ENCODE measurements around the gene NLE1. TPM values are rescaled to one million over a fixed set of nuclear protein-coding genes. Genes with fewer than 3 reads are reported as not detected.

Gene NLE1
- total and polyA plus RNA-seq, 3 experiments from 2014 or later: 4.6 to 58.3 (median 54.0) TPM

DNA sequence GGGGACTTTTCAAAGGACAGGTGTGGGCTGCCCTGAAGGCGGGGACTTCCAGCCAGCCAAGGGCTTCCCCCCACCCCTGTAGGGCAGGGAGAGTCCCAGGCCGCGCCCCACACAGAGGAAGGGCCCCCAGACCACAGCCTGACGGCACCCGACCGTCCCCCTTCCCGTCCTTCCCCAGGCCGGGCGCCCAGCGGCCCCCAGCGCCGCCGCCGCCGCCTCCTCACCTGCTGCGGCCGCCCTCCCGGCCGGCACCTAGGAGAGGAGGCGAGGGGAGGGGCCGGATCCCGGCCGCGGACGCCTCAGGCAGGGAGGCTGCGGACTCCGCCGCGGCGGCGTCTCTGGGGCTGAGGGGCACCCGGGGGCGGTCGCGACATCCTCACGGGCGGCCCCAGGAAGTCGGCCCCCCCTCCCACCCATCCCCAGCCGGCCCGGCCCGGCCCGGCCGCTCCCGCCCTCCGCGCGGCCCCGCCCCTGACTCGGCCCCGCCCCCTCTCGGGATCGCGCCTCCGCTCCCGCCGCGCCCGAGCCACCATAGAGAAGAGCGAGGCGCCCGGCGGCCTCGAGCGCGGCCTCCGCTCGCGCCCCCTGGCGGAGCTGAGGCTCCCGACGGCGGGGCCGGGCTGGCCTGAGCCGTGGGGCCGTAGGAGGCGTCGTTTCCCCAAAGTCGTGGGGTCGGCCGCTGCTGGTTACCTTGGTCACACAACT lies 53.1 kb downstream of the NLE1 start:
- Mint-ChIP-seq H3K36me3 (peaks cover 0 to 15% (median 0%) of the 10 kb centered on the region in 3 donors), H3K27me3 (no peaks in the 10 kb centered on the region), H3K9me3 (no peaks in the 10 kb centered on the region), H3K27ac (peak overlapping the region; percentile 94 to 99 (median 98)), H3K4me1 (peaks cover 43 to 52% (median 47%) of the 10 kb centered on the region in 3 donors), H3K4me3 (peak overlapping the region; percentile 95 to 98 (median 97))
- peak overlapping the region; percentile 96 for H3K4me3 ChIP-seq (ENCODE audit: low read length)
- ChIA-PET CTCF (interaction anchor here (0.8 to 3.0 kb wide), 31 partner anchors 9 to 530 kb away, joined by 3 to 25 read pairs (median 5); partner anchors contain the start of genes LIG3, RAD51D and RFFL), POLR2A (interaction anchor here (0.6 to 1.6 kb wide), 10 partner anchors 12 to 128 kb away, joined by 3 to 8 read pairs (median 4); partner anchors contain the start of genes CCT6B, LIG3, RAD51D and RFFL)
- H3K27me3 ChIP-seq (ENCODE audit: insufficient read depth, low read length, poor library complexity, severe bottlenecking): no peaks in the 10 kb centered on the region
- peak overlapping the region; percentile 90 for H3K27ac ChIP-seq (ENCODE audit: low read depth, low read length)
- H3K36me3 ChIP-seq (ENCODE audit: insufficient read depth, low read length): no peaks in the 10 kb centered on the region
- peak; percentile 86 to 92 (median 88) for DNase-seq
- peaks cover 29% of the 10 kb centered on the region for H3K4me1 ChIP-seq (ENCODE audit: insufficient read depth, low read length)
- no peaks in the 10 kb centered on the region for H3K9me3 ChIP-seq (ENCODE audit: low read length)

DNA sequence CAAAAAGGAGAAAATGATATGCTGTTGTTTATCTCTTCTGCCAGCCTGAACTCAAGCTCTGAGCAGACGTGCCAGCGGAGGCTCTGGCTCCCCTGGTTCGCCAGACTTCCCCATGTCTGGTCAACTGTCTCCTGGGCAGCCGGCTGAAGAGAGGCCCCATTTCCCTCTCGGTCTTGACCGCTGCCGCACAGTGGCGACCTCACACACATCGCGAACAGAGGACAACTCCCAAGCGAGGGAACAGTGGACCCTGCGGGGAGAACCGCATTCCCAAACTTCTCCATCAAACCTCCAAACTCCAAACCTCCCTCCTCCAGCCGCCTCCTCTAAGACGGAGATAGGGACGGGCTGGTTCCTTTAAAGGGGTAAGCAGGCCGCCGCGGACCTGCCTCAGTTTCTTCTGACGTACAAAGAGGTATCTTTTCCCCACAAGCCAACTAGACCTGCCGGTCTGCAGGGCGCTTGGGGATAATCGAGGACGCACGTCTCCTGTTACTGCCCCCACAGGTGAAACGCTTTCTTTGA lies 53.7 kb downstream of the NLE1 start:
- Histone ChIP-seq H3K27ac (ENCODE audit: low read depth, low read length) (peak overlapping the region; percentile 90), H3K9me3 (ENCODE audit: low read length) (no peaks in the 10 kb centered on the region), H3K4me3 (ENCODE audit: low read length) (peak overlapping the region; percentile 89), H3K27me3 (ENCODE audit: insufficient read depth, low read length, poor library complexity, severe bottlenecking) (no peaks in the 10 kb centered on the region), H3K36me3 (ENCODE audit: insufficient read depth, low read length) (no peaks in the 10 kb centered on the region), H3K4me1 (ENCODE audit: insufficient read depth, low read length) (peaks cover 29% of the 10 kb centered on the region)
- Mint-ChIP-seq H3K36me3 (peaks cover 0 to 15% (median 0%) of the 10 kb centered on the region in 3 donors), H3K27ac (peak overlapping the region; percentile 94 to 99 (median 98)), H3K9me3 (no peaks in the 10 kb centered on the region), H3K4me3 (peak overlapping the region; percentile 95 to 98 (median 97)), H3K4me1 (peaks cover 43 to 56% (median 49%) of the 10 kb centered on the region in 3 donors), H3K27me3 (no peaks in the 10 kb centered on the region)
- POLR2A ChIA-PET: interaction anchor here (1.0 to 1.3 kb wide), 3 partner anchors 11 to 127 kb away, joined by 3 to 7 read pairs (median 4); partner anchors contain the start of genes CCT6B, RFFL and ZNF830
- DNase-seq: peak in 1 of 5 donors; percentile 56
- CTCF ChIA-PET: interaction anchor here (1.0 to 2.6 kb wide), 2 partner anchors 15 to 25 kb away, joined by 3 to 5 read pairs; partner anchors contain the start of gene RFFL

DNA sequence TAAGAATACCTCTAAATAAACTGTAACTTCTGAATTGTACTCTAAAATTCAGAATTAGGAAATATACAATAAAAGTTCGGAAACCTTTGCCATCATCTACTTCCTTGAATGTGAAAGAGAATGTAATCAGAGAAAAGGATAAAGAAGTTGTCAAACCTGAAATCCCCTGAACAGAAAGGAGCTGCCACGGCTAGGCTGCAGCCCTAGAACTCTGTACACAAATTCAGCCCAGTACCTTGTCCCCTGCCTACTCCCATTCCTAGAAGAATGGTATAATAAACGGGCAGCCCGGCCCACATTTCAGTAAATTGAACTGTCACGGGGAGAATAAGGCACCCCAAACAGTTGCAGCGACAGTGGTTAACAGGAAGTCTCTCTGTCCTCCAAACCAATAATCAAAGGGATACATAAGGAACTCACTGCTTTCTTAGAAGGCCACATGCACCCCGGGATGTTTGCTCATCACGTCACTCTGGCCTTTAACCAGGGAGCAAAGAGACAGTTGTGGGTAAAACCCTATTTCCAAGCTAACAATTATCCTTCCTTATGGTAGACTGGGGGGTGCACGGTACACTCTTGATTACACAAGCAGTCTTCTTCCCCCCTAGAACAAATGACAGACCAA lies 54.3 kb downstream of the NLE1 start:
- CTCF ChIA-PET: interaction anchor here (1.0 to 2.6 kb wide), 4 partner anchors 15 to 90 kb away, joined by 3 to 5 read pairs (median 4); partner anchors contain the start of genes RAD51D and RFFL
- DNase-seq: peak; percentile 11 to 52 (median 26)
- Histone ChIP-seq H3K27ac (ENCODE audit: low read depth, low read length) (peak overlapping the region; percentile 90), H3K27me3 (ENCODE audit: insufficient read depth, low read length, poor library complexity, severe bottlenecking) (no peaks in the 10 kb centered on the region), H3K4me3 (ENCODE audit: low read length) (peak overlapping the region; percentile 89), H3K4me1 (ENCODE audit: insufficient read depth, low read length) (peaks cover 35% of the 10 kb centered on the region), H3K36me3 (ENCODE audit: insufficient read depth, low read length) (no peaks in the 10 kb centered on the region), H3K9me3 (ENCODE audit: low read length) (no peaks in the 10 kb centered on the region)
- peak overlapping the region; percentile 94 to 99 (median 98) for H3K27ac Mint-ChIP-seq
- peaks cover 49 to 62% (median 55%) of the 10 kb centered on the region in 3 donors for H3K4me1 Mint-ChIP-seq
- peak overlapping the region; percentile 95 to 98 (median 97) for H3K4me3 Mint-ChIP-seq
- no peaks in the 10 kb centered on the region for H3K9me3 Mint-ChIP-seq
- H3K27me3 Mint-ChIP-seq: no peaks in the 10 kb centered on the region
- POLR2A ChIA-PET: interaction anchor here (1.0 to 1.3 kb wide), 3 partner anchors 11 to 127 kb away, joined by 3 to 7 read pairs (median 4); partner anchors contain the start of genes CCT6B, RFFL and ZNF830
- peaks cover 0 to 18% (median 0%) of the 10 kb centered on the region in 3 donors for H3K36me3 Mint-ChIP-seq

DNA sequence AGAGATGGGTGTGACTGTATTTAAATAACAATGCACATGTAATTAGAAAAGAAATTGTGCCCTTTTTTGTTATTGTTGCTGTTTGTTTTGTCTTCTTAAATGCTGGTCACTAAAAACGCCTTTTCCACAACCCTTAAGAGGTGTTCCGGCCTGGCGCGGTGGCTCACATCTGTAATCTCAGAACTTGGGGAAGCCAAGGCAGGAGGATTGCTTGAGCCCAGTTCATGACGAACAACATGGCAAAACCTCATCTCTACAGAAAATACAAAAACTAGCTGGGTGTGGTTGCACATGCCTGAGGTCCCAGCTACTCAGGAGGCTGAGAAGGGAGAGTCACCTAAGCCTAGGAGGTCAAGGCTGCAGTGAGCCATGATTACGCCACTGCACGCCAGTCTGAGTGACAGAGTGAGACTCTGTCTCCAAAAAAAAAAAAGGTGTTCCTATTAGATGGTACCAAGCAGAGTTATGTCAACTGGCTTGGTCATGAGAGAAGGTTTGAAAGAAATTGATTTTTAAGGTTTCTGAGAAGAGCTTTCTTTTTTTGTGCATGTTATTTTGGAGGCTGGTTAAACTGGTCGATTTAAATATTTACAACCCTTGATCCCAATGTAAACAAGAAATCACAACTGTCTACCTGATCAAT lies 55.1 kb downstream of the NLE1 start:
- Histone ChIP-seq H3K27ac (ENCODE audit: low read depth, low read length) (peak overlapping the region; percentile 90), H3K27me3 (ENCODE audit: insufficient read depth, low read length, poor library complexity, severe bottlenecking) (no peaks in the 10 kb centered on the region), H3K4me1 (ENCODE audit: insufficient read depth, low read length) (peaks cover 43% of the 10 kb centered on the region), H3K9me3 (ENCODE audit: low read length) (no peaks in the 10 kb centered on the region), H3K36me3 (ENCODE audit: insufficient read depth, low read length) (no peaks in the 10 kb centered on the region), H3K4me3 (ENCODE audit: low read length) (peak overlapping the region; percentile 89)
- no peak for DNase-seq
- CTCF ChIA-PET: interaction anchor here (1.2 to 2.6 kb wide), 3 partner anchors 23 to 89 kb away, joined by 3 to 5 read pairs (median 4); partner anchors contain the start of genes RAD51D and RFFL
- H3K36me3 Mint-ChIP-seq: peaks cover 0 to 18% (median 0%) of the 10 kb centered on the region in 3 donors
- no peaks in the 10 kb centered on the region for H3K9me3 Mint-ChIP-seq
- no peaks in the 10 kb centered on the region for H3K27me3 Mint-ChIP-seq
- H3K4me1 Mint-ChIP-seq: peaks cover 56 to 69% (median 63%) of the 10 kb centered on the region in 3 donors
- peak overlapping the region; percentile 94 to 99 (median 98) for H3K27ac Mint-ChIP-seq
- peak overlapping the region; percentile 95 to 98 (median 97) for H3K4me3 Mint-ChIP-seq
- POLR2A ChIA-PET: interaction anchor here (1.3 kb wide), 1 partner anchor 10 kb away, joined by 7 read pairs; no protein-coding TSS in a partner anchor

DNA sequence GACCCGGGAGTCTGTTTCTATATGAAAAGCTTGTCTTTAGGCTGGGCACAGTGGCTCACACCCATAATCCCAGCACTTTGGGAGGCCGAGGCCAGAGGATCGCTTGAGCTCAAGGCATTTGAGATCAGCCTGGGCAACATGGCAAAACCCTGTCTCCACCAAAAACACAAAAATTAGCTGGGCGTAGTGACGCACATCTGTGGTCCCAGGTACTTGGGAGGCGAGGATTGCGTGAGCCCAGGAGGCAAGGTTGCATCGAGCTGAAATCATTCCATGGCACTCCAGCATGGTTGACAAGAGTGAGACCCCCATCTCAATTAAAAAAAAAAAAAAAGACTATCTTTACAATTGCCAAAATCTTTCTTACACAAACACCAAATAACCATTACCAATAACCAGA lies 55.9 kb downstream of the NLE1 start:
- H3K27me3 ChIP-seq (ENCODE audit: insufficient read depth, low read length, poor library complexity, severe bottlenecking): no peaks in the 10 kb centered on the region
- no peak overlapping the region for H3K27ac ChIP-seq (ENCODE audit: low read depth, low read length)
- H3K9me3 ChIP-seq (ENCODE audit: low read length): no peaks in the 10 kb centered on the region
- Mint-ChIP-seq H3K36me3 (peaks cover 0 to 18% (median 0%) of the 10 kb centered on the region in 3 donors), H3K4me1 (peaks cover 63 to 76% (median 69%) of the 10 kb centered on the region in 3 donors), H3K9me3 (no peaks in the 10 kb centered on the region), H3K27ac (peak overlapping the region in 7 of 8 donors; percentile 9 to 99 (median 94)), H3K4me3 (peak overlapping the region; percentile 6 to 98 (median 95)), H3K27me3 (no peaks in the 10 kb centered on the region)
- POLR2A ChIA-PET: no interaction called here
- CTCF ChIA-PET: interaction anchor here (0.9 to 2.6 kb wide), 2 partner anchors 22 to 91 kb away, joined by 3 to 5 read pairs; partner anchors contain the start of gene RFFL
- no peaks in the 10 kb centered on the region for H3K36me3 ChIP-seq (ENCODE audit: insufficient read depth, low read length)
- no peak overlapping the region for H3K4me3 ChIP-seq (ENCODE audit: low read length)
- no peak for DNase-seq
- peaks cover 50% of the 10 kb centered on the region for H3K4me1 ChIP-seq (ENCODE audit: insufficient read depth, low read length)

DNA sequence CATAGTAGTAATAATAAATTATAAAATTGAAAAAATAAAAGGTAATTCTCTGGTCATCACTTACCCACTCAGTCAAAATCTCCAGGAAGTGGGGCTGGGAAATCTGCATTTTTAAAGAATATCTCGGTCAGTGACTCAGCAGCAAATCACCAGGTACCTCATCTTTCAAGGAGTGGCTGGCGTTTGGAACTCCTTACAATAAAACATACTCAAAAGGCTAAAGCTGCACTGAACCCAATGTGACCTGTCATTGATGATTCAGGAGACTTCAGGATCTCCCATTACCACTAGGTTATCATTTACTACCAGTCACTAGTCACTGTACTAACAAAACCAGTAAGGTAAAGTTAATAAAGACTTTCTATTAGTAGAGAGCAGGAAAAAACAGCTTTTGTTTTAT lies 57.1 kb downstream of the NLE1 start:
- peaks cover 70 to 79% (median 77%) of the 10 kb centered on the region in 3 donors for H3K4me1 Mint-ChIP-seq
- H3K4me3 Mint-ChIP-seq: peak overlapping the region in 4 of 7 donors; percentile 9 to 67 (median 50)
- ChIA-PET POLR2A (interaction anchor here (1.1 kb wide), 1 partner anchor 12 kb away, joined by 3 read pairs; no protein-coding TSS in a partner anchor), CTCF (no interaction called here)
- H3K27me3 Mint-ChIP-seq: no peaks in the 10 kb centered on the region
- H3K36me3 Mint-ChIP-seq: peaks cover 0 to 18% (median 0%) of the 10 kb centered on the region in 3 donors
- peak overlapping the region in 7 of 8 donors; percentile 37 to 98 (median 77) for H3K27ac Mint-ChIP-seq
- no peaks in the 10 kb centered on the region for H3K9me3 ChIP-seq (ENCODE audit: low read length)
- H3K9me3 Mint-ChIP-seq: no peaks in the 10 kb centered on the region
- no peak overlapping the region for H3K27ac ChIP-seq (ENCODE audit: low read depth, low read length)
- DNase-seq: no peak
- H3K4me3 ChIP-seq (ENCODE audit: low read length): no peak overlapping the region
- no peaks in the 10 kb centered on the region for H3K27me3 ChIP-seq (ENCODE audit: insufficient read depth, low read length, poor library complexity, severe bottlenecking)
- H3K4me1 ChIP-seq (ENCODE audit: insufficient read depth, low read length): peaks cover 58% of the 10 kb centered on the region
- no peaks in the 10 kb centered on the region for H3K36me3 ChIP-seq (ENCODE audit: insufficient read depth, low read length)

DNA sequence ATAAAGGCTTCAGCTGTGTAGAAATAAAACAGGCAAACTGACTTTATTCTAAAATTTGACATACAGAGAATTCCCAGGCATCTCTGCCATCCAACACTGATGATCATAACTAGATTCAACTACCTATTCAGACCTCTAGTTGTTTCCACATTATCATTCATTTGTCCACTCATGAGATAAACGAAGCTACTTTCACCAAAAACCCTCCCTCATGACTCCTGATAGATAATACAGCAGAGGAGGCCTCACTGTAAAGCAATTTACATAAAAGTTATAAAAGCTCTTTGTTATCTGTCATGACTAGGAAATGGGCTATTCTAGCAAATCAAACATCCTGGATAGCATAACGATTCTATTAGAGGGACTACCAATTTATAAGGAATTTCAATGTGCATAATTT lies 59.0 kb downstream of the NLE1 start:
- no peaks in the 10 kb centered on the region for H3K36me3 ChIP-seq (ENCODE audit: insufficient read depth, low read length)
- peak overlapping the region in 3 of 7 donors; percentile 23 to 37 (median 28) for H3K4me3 Mint-ChIP-seq
- no peaks in the 10 kb centered on the region for H3K9me3 ChIP-seq (ENCODE audit: low read length)
- DNase-seq: no peak
- H3K4me3 ChIP-seq (ENCODE audit: low read length): no peak overlapping the region
- H3K9me3 Mint-ChIP-seq: no peaks in the 10 kb centered on the region
- no peak overlapping the region for H3K27ac ChIP-seq (ENCODE audit: low read depth, low read length)
- no peaks in the 10 kb centered on the region for H3K27me3 ChIP-seq (ENCODE audit: insufficient read depth, low read length, poor library complexity, severe bottlenecking)
- H3K27ac Mint-ChIP-seq: peak overlapping the region; percentile 40 to 93 (median 71)
- ChIA-PET POLR2A (no interaction called here), CTCF (interaction anchor here (1.1 to 3.1 kb wide), 2 partner anchors 19 to 37 kb away, joined by 3 to 14 read pairs; partner anchors contain the start of genes RAD51D and RFFL)
- H3K36me3 Mint-ChIP-seq: peaks cover 0 to 11% (median 0%) of the 10 kb centered on the region in 3 donors
- peaks cover 72 to 84% (median 79%) of the 10 kb centered on the region in 3 donors for H3K4me1 Mint-ChIP-seq
- H3K4me1 ChIP-seq (ENCODE audit: insufficient read depth, low read length): peaks cover 54% of the 10 kb centered on the region
- no peaks in the 10 kb centered on the region for H3K27me3 Mint-ChIP-seq
